Loucy (cell line): ENCODE measurements around the gene DCUN1D2.

Experiments used
- H2AFZ ChIP-seq: fragments of 200-600 bp; sonication (generic); 2 replicates; pipeline ENCODE4 v1.6.0; 2016; ENCODE audit warnings: antibody characterized with exemption, mild to moderate bottlenecking, low read length, moderate library complexity
- H3F3A ChIP-seq: fragments of 200-600 bp; 2 replicates; pipeline ENCODE4 v1.6.0; 2016; ENCODE audit warnings: antibody characterized with exemption, low read depth, mild to moderate bottlenecking
- H3K27me3 ChIP-seq: fragments of 200-600 bp; sonication (generic); 2 replicates; pipeline ENCODE4 v1.6.1; 2014; ENCODE audit warnings: low read length, mild to moderate bottlenecking; ENCODE audit not compliant: insufficient read depth, poor library complexity, severe bottlenecking
- H3K36me3 ChIP-seq: fragments of 200-600 bp; sonication (generic); 2 replicates; pipeline ENCODE4 v1.6.1; 2016; ENCODE audit warnings: low read length; ENCODE audit not compliant: insufficient read depth
- H3K4me1 ChIP-seq: fragments of 200-600 bp; sonication (generic); 2 replicates; pipeline ENCODE4 v1.5.1; 2014; ENCODE audit warnings: low read length, mild to moderate bottlenecking; ENCODE audit not compliant: insufficient read depth, poor library complexity, severe bottlenecking
- H3K4me2 ChIP-seq: fragments of 200-600 bp; sonication (generic); 2 replicates; pipeline ENCODE4 v1.6.0; 2014; ENCODE audit warnings: antibody characterized with exemption, low read length, low read depth, mild to moderate bottlenecking; ENCODE audit not compliant: poor library complexity, severe bottlenecking
- H3K4me3 ChIP-seq: fragments of 200-600 bp; sonication (generic); 2 replicates; pipeline ENCODE4 v1.5.1; 2014; ENCODE audit warnings: low read length, mild to moderate bottlenecking, mixed read lengths; ENCODE audit not compliant: poor library complexity, severe bottlenecking
- H3K79me2 ChIP-seq: fragments of 200-600 bp; sonication (generic); 2 replicates; pipeline ENCODE4 v1.6.1; 2014; ENCODE audit warnings: low read length; ENCODE audit not compliant: insufficient read depth
- H3K9ac ChIP-seq: fragments of 200-600 bp; sonication (generic); 2 replicates; pipeline ENCODE4 v1.6.0; 2014; ENCODE audit warnings: mild to moderate bottlenecking, low read depth, low read length, moderate library complexity; ENCODE audit not compliant: poor library complexity, severe bottlenecking
- H3K9me2 ChIP-seq: fragments of 200-600 bp; sonication (generic); replicated peaks from 2 replicates; pipeline ENCODE4 v1.6.1; 2016; ENCODE audit warnings: low read depth, low read length, mixed read lengths
- H3K9me3 ChIP-seq: fragments of 200-600 bp; sonication (generic); 2 replicates; pipeline ENCODE4 v1.6.1; 2014; ENCODE audit warnings: mild to moderate bottlenecking, antibody characterized with exemption, low read length, low read depth; ENCODE audit not compliant: insufficient read depth
- H4K20me1 ChIP-seq: fragments of 200-600 bp; sonication (generic); 2 replicates; pipeline ENCODE4 v1.6.0; 2014; ENCODE audit warnings: antibody characterized with exemption, low read length, mild to moderate bottlenecking; ENCODE audit not compliant: insufficient read depth, poor library complexity, severe bottlenecking
- CTCF ChIP-seq: fragments of 200-600 bp; sonication (generic); conservative IDR thresholded peaks from 2 replicates; pipeline ENCODE4 v1.5.1; 2014; ENCODE audit warnings: mild to moderate bottlenecking, antibody characterized with exemption, low read length
- EZH2phosphoT487 ChIP-seq: fragments of 200-600 bp; IDR thresholded peaks from 2 replicates; pipeline ENCODE4 v1.6.1; 2018; ENCODE audit warnings: antibody characterized with exemption, mild to moderate bottlenecking, moderate library complexity, borderline replicate concordance

The DCUN1D2 gene

GRCh38 chr13:113495494-113496210 lies 5.1 kb upstream of the DCUN1D2 start:
- H3K4me3 ChIP-seq: peak overlapping the region; percentile 51
- peaks cover 26% of the 10 kb centered on the region for H3K36me3 ChIP-seq
- TF ChIP-seq EZH2phosphoT487 (no peak), CTCF (no peak)
- peak overlapping the region; percentile 21 for H3K9ac ChIP-seq
- H3K27me3 ChIP-seq: no peaks in the 10 kb centered on the region
- no peaks in the 10 kb centered on the region for H3F3A ChIP-seq
- H3K9me2 ChIP-seq: no peaks in the 10 kb centered on the region
- H3K9me3 ChIP-seq: no peaks in the 10 kb centered on the region
- peaks cover 16% of the 10 kb centered on the region for H4K20me1 ChIP-seq
- H3K4me2 ChIP-seq: peak overlapping the region; percentile 81
- H3K79me2 ChIP-seq: peaks cover 67% of the 10 kb centered on the region
- H2AFZ ChIP-seq: no peak overlapping the region
- peaks cover 50% of the 10 kb centered on the region for H3K4me1 ChIP-seq

GRCh38 chr13:113493315-113493951 lies 2.9 kb upstream of the DCUN1D2 start:
- Histone ChIP-seq H3K36me3 (peaks cover 5% of the 10 kb centered on the region; the same call in 1 of the 2 replicates), H3K27me3 (no peaks in the 10 kb centered on the region), H3K9ac (peak overlapping the region; percentile 58), H3K9me3 (no peaks in the 10 kb centered on the region), H2AFZ (no peak overlapping the region), H3K9me2 (no peaks in the 10 kb centered on the region), H3K4me2 (peak overlapping the region; percentile 81), H4K20me1 (peaks cover 30% of the 10 kb centered on the region), H3K4me1 (peaks cover 66% of the 10 kb centered on the region), H3K79me2 (peaks cover 86% of the 10 kb centered on the region), H3K4me3 (peak overlapping the region; percentile 93), H3F3A (no peaks in the 10 kb centered on the region)
- TF ChIP-seq EZH2phosphoT487: no peak
- no peak for TF ChIP-seq CTCF

GRCh38 chr13:113491982-113492381 lies 1.5 kb upstream of the DCUN1D2 start:
- Histone ChIP-seq H3K4me3 (peak overlapping the region; percentile 93), H3K9me2 (no peaks in the 10 kb centered on the region), H4K20me1 (peaks cover 36% of the 10 kb centered on the region), H3K4me1 (peaks cover 75% of the 10 kb centered on the region), H3K36me3 (no peaks in the 10 kb centered on the region; the same call in 1 of the 2 replicates), H3K9me3 (no peaks in the 10 kb centered on the region), H3K9ac (peak overlapping the region; percentile 94), H3K27me3 (no peaks in the 10 kb centered on the region), H3F3A (no peaks in the 10 kb centered on the region), H2AFZ (no peak overlapping the region), H3K79me2 (peaks cover 89% of the 10 kb centered on the region), H3K4me2 (peak overlapping the region; percentile 81)
- TF ChIP-seq EZH2phosphoT487: no peak
- TF ChIP-seq CTCF: no peak
